Neural progenitor cell (in vitro differentiated cells): ENCODE data around the gene SLC39A10. TPM values are rescaled to one million over a fixed set of nuclear protein-coding genes. Genes with fewer than 3 reads are reported as not detected.

Experiments
- DNase-seq: peaks from one replicate; pipeline ENCODE4 v3.0.0-alpha.2; 2016; ENCODE audit warnings: low spot score
- H2AFZ ChIP-seq: fragments of 200-600 bp; sonication (generic); replicated peaks from 2 replicates; pipeline ENCODE4 v1.6.1; 2016; ENCODE audit warnings: antibody characterized with exemption
- H3F3A ChIP-seq: fragments of 200-600 bp; sonication (generic); 2 replicates; pipeline ENCODE4 v1.6.1; 2016; ENCODE audit warnings: antibody characterized with exemption, low read depth
- H3K27ac ChIP-seq: fragments of 200-600 bp; sonication (generic); 2 replicates; pipeline ENCODE4 v1.5.1; 2016; ENCODE audit warnings: mild to moderate bottlenecking
- H3K27me3 ChIP-seq: fragments of 200-600 bp; sonication (generic); 2 replicates; pipeline ENCODE4 v1.6.1; 2016; ENCODE audit warnings: mild to moderate bottlenecking, moderate library complexity
- H3K36me3 ChIP-seq: fragments of 200-600 bp; sonication (generic); 2 replicates; pipeline ENCODE4 v1.5.1; 2016
- H3K4me1 ChIP-seq: fragments of 200-600 bp; sonication (generic); 2 replicates; pipeline ENCODE4 v1.6.1; 2016; ENCODE audit warnings: mixed run types
- H3K4me2 ChIP-seq: fragments of 200-600 bp; sonication (generic); 2 replicates; pipeline ENCODE4 v1.6.1; 2016
- H3K4me3 ChIP-seq: fragments of 200-600 bp; sonication (generic); 2 replicates; pipeline ENCODE4 v1.5.1; 2016
- H3K79me2 ChIP-seq: fragments of 200-600 bp; sonication (generic); 2 replicates; pipeline ENCODE4 v1.6.1; 2016; ENCODE audit warnings: low read depth
- H3K9ac ChIP-seq: fragments of 200-600 bp; sonication (generic); 2 replicates; pipeline ENCODE4 v1.6.1; 2016
- H3K9me3 ChIP-seq: fragments of 200-600 bp; sonication (generic); 2 replicates; pipeline ENCODE4 v1.5.1; 2016; ENCODE audit warnings: low read depth
- H4K20me1 ChIP-seq: fragments of 200-600 bp; sonication (generic); 2 replicates; pipeline ENCODE4 v1.6.1; 2016; ENCODE audit warnings: low read depth
- H3K27ac Mint-ChIP-seq: 3 replicates; pipeline ENCODE4 v1.8.0; 2021; ENCODE audit warnings: mixed read lengths
- H3K27me3 Mint-ChIP-seq: 2 replicates; pipeline ENCODE4 v1.8.0; 2022; ENCODE audit warnings: low read depth, mild to moderate bottlenecking, inconsistent platforms, moderate library complexity, mixed read lengths; ENCODE audit not compliant: insufficient read depth
- H3K36me3 Mint-ChIP-seq: 3 replicates; pipeline ENCODE4 v1.8.0; 2021; ENCODE audit warnings: mixed read lengths
- H3K4me1 Mint-ChIP-seq: 3 replicates; pipeline ENCODE4 v1.8.0; 2021; ENCODE audit warnings: mixed read lengths
- H3K4me3 Mint-ChIP-seq: 3 replicates; pipeline ENCODE4 v1.8.0; 2021; ENCODE audit warnings: mild to moderate bottlenecking, moderate library complexity, mixed read lengths
- H3K9me3 Mint-ChIP-seq: 3 replicates; pipeline ENCODE4 v1.8.0; 2020; ENCODE audit warnings: mixed read lengths
- EZH2 ChIP-seq: fragments of 200-600 bp; sonication (generic); IDR thresholded peaks from 2 replicates; pipeline ENCODE4 v1.6.1; 2017; ENCODE audit warnings: antibody characterized with exemption, mild to moderate bottlenecking, moderate library complexity
- EZH2phosphoT487 ChIP-seq: fragments of 200-600 bp; sonication (generic); IDR thresholded peaks from 2 replicates; pipeline ENCODE4 v1.6.1; 2017; ENCODE audit warnings: antibody characterized with exemption
- total RNA-seq: library from RNA; depleted of rRNA; stranded (reverse); fragments of >200 nt; gene quantifications from 2 replicates; pipeline ENCODE4 v1.2.3, GENCODE V29; 2015; ENCODE audit warnings: low replicate concordance
- TF ChIP-seq, protein P1 (sequence below): fragments of 200-600 bp; sonication (generic); IDR thresholded peaks from 2 replicates; pipeline ENCODE4 v1.5.1; 2017; ENCODE audit warnings: antibody characterized with exemption, mild to moderate bottlenecking

Gene SLC39A10
- total RNA-seq, 1 donor from 2014 or later = 253 TPM

DNA sequence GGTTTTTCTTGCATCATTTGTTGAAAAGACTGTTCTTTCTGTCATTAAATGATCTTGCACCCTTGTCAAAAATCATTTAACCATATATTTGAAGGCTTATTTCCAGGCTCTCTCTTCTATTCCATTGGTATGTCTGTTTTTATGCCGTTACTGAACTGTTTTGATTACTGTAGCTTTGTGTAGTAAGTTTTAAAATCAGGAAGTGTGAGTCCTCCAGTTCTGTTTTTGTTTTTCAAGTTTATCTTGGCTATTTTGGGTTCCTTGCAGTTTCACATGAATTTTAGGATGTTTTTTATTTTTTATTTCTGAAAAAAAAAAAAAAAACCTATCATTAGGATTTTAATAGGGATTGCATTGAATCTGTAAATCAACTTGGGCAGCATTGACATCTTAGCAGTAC, 39.0 kb downstream of the SLC39A10 start:
- H3K9me3 ChIP-seq = peaks cover 37% of the 10 kb centered on the region
- H3K79me2 ChIP-seq = peaks cover 99% of the 10 kb centered on the region
- Mint-ChIP-seq H3K4me1 (no peaks in the 10 kb centered on the region), H3K36me3 (peaks cover 65% of the 10 kb centered on the region), H3K27ac (no peak overlapping the region), H3K27me3 (no peaks in the 10 kb centered on the region), H3K9me3 (peaks cover 77% of the 10 kb centered on the region), H3K4me3 (no peak overlapping the region)
- H3K9ac ChIP-seq = no peak overlapping the region
- DNase-seq = no peak
- no peaks in the 10 kb centered on the region for H3K4me1 ChIP-seq
- H3K36me3 ChIP-seq = peaks cover 39% of the 10 kb centered on the region
- H3K4me3 ChIP-seq = no peak overlapping the region
- H3K27ac ChIP-seq = no peak overlapping the region
- H4K20me1 ChIP-seq = no peaks in the 10 kb centered on the region
- no peak overlapping the region for H2AFZ ChIP-seq
- no peak for TF ChIP-seq EZH2
- TF ChIP-seq, protein P1, sequence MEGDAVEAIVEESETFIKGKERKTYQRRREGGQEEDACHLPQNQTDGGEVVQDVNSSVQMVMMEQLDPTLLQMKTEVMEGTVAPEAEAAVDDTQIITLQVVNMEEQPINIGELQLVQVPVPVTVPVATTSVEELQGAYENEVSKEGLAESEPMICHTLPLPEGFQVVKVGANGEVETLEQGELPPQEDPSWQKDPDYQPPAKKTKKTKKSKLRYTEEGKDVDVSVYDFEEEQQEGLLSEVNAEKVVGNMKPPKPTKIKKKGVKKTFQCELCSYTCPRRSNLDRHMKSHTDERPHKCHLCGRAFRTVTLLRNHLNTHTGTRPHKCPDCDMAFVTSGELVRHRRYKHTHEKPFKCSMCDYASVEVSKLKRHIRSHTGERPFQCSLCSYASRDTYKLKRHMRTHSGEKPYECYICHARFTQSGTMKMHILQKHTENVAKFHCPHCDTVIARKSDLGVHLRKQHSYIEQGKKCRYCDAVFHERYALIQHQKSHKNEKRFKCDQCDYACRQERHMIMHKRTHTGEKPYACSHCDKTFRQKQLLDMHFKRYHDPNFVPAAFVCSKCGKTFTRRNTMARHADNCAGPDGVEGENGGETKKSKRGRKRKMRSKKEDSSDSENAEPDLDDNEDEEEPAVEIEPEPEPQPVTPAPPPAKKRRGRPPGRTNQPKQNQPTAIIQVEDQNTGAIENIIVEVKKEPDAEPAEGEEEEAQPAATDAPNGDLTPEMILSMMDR = no peak
- no peak for TF ChIP-seq EZH2phosphoT487
- no peaks in the 10 kb centered on the region for H3F3A ChIP-seq
- H3K27me3 ChIP-seq = no peaks in the 10 kb centered on the region
- H3K4me2 ChIP-seq = no peak overlapping the region

DNA sequence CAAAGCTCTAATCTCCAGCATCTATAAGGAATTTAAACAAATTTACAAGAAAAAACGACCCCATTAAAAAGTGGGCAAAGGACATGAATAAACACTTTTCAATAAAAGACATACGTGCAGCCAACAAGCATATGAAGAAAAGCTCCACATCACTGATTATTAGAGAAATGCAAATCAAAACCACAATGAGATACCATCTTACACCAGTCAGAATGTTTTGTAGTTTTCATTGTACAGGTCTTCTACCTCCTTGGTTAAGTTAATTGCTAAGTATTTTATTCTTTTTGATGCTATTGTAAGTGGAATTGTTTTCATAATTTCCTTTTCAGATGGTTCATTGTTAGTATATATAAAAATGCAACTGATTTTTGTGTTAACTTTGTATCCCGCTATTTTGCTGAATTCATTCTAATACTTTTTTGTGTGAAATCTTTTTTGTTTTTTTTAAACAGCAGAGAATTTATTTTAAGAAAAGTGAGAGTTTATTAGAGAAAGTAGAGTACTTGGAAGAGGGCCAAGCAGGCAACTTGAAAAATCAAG, 40.7 kb downstream of the SLC39A10 start:
- Histone ChIP-seq H3K79me2 (peaks cover 99% of the 10 kb centered on the region), H3K4me2 (no peak overlapping the region), H3K36me3 (peaks cover 22% of the 10 kb centered on the region), H3K27me3 (no peaks in the 10 kb centered on the region), H3K9me3 (peaks cover 24% of the 10 kb centered on the region), H4K20me1 (no peaks in the 10 kb centered on the region), H3K9ac (no peak overlapping the region), H3K27ac (no peak overlapping the region), H3K4me1 (no peaks in the 10 kb centered on the region), H3K4me3 (no peak overlapping the region), H3F3A (no peaks in the 10 kb centered on the region), H2AFZ (no peak overlapping the region)
- H3K4me3 Mint-ChIP-seq = no peak overlapping the region
- no peaks in the 10 kb centered on the region for H3K4me1 Mint-ChIP-seq
- TF ChIP-seq EZH2 (no peak), EZH2phosphoT487 (no peak)
- TF ChIP-seq, protein P1 = no peak
- no peaks in the 10 kb centered on the region for H3K27me3 Mint-ChIP-seq
- no peak for DNase-seq
- H3K27ac Mint-ChIP-seq = no peak overlapping the region
- peaks cover 57% of the 10 kb centered on the region for H3K36me3 Mint-ChIP-seq
- H3K9me3 Mint-ChIP-seq = peaks cover 67% of the 10 kb centered on the region

DNA sequence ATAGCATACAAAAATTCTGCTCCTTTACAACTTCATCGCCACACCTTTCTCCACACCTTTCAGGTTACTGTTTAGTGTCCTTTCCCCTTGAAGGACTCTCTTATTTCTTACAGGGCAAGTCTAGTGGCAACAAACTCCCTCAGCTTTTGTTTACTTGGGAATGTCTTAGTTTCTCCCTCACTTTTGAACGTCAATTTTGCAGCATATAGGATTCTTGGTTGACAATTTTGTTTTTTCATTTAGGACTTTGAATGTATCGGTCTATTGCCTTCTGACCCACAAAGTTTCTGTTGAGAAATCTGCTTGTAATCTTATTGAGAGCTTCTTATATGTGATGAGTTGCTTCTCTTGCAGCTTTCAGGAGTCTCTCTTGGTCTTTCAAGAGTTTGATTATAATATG, 43.5 kb downstream of the SLC39A10 start:
- Mint-ChIP-seq H3K27ac (no peak overlapping the region), H3K9me3 (peaks cover 47% of the 10 kb centered on the region), H3K4me3 (no peak overlapping the region), H3K4me1 (no peaks in the 10 kb centered on the region), H3K27me3 (no peaks in the 10 kb centered on the region), H3K36me3 (peaks cover 43% of the 10 kb centered on the region)
- H3K27me3 ChIP-seq = no peaks in the 10 kb centered on the region
- H4K20me1 ChIP-seq = no peaks in the 10 kb centered on the region
- no peak for DNase-seq
- no peak overlapping the region for H3K27ac ChIP-seq
- H3K4me2 ChIP-seq = no peak overlapping the region
- no peaks in the 10 kb centered on the region for H3F3A ChIP-seq
- no peak overlapping the region for H3K4me3 ChIP-seq
- TF ChIP-seq EZH2phosphoT487 (no peak), EZH2 (no peak)
- TF ChIP-seq, protein P1 = no peak
- H3K9me3 ChIP-seq = peaks cover 17% of the 10 kb centered on the region
- no peak overlapping the region for H3K9ac ChIP-seq
- peaks cover 22% of the 10 kb centered on the region for H3K36me3 ChIP-seq
- H2AFZ ChIP-seq = no peak overlapping the region
- peaks cover 99% of the 10 kb centered on the region for H3K79me2 ChIP-seq
- peaks cover 7% of the 10 kb centered on the region for H3K4me1 ChIP-seq
